Ishikawa (cell line): ENCODE results near the gene TIMP3.

Experiments used
- CEBPB ChIP-seq: IDR thresholded peaks from 2 replicates; pipeline ENCODE4 v1.6.1; 2012
- CREB1 ChIP-seq: IDR thresholded peaks from 2 replicates; pipeline ENCODE4 v1.6.1; 2012; ENCODE audit warnings: low read depth
- EGR1 ChIP-seq: IDR thresholded peaks from 2 replicates; pipeline ENCODE4 v1.6.1; 2012
- EP300 ChIP-seq: IDR thresholded peaks from 2 replicates; pipeline ENCODE4 v1.6.1; 2012; ENCODE audit warnings: borderline replicate concordance
- FOXM1 ChIP-seq: IDR thresholded peaks from 2 replicates; pipeline ENCODE4 v1.6.1; 2012; ENCODE audit warnings: low read depth, borderline replicate concordance
- MAX ChIP-seq: IDR thresholded peaks from 2 replicates; pipeline ENCODE4 v1.6.1; 2012
- NFIC ChIP-seq: IDR thresholded peaks from 2 replicates; pipeline ENCODE4 v1.6.1; 2012
- RAD21 ChIP-seq: IDR thresholded peaks from 2 replicates; pipeline ENCODE4 v1.6.1; 2012; ENCODE audit warnings: low read depth
- REST ChIP-seq: IDR thresholded peaks from 2 replicates; pipeline ENCODE4 v1.6.1; 2012; ENCODE audit warnings: low read depth, mild to moderate bottlenecking
- TAF1 ChIP-seq: IDR thresholded peaks from 2 replicates; pipeline ENCODE4 v1.6.1; 2012; ENCODE audit warnings: low read depth, mild to moderate bottlenecking
- TCF12 ChIP-seq: IDR thresholded peaks from 2 replicates; pipeline ENCODE4 v1.6.1; 2012; ENCODE audit warnings: low read depth
- USF1 ChIP-seq: IDR thresholded peaks from 2 replicates; pipeline ENCODE4 v1.6.1; 2012
- YY1 ChIP-seq: IDR thresholded peaks from 2 replicates; pipeline ENCODE4 v1.6.1; 2012; ENCODE audit warnings: low read depth
- ZBTB7A ChIP-seq: IDR thresholded peaks from 2 replicates; pipeline ENCODE4 v1.6.1; 2012; ENCODE audit warnings: low read depth

GRCh38 chr22:32803738-32804435 lies 2.4 kb downstream of the TIMP3 start:
- TF ChIP-seq FOXM1 (no peak), YY1 (no peak), CEBPB (no peak), CREB1 (no peak), NFIC (no peak), RAD21 (no peak), TAF1 (no peak), REST (no peak), MAX (no peak), USF1 (no peak), EP300 (no peak), EGR1 (no peak), TCF12 (no peak), ZBTB7A (no peak)
